ENCODE measurements around the gene FARSA.
"Not testable (repeated sequence)": the region's sequence is repeated elsewhere in the genome, so short reads cannot be mapped to it uniquely, and the experiment has no call there.

FARSA gene

GRCh38 chr19:12933287-12934072 lies at the start of gene FARSA:
FARSA (minus strand) TSS chr19:12933711; CDS start chr19:12933696, 15 bp downstream.
- peak within 1 kb of the TSS; percentile 59 for H3K27ac ChIP-seq (ENCODE audit: low read depth, low read length)
- no peaks in the 10 kb centered on the region for H3K9me3 ChIP-seq (ENCODE audit: low read length)
- peak within 1 kb of the TSS; percentile 73 for H3K9ac ChIP-seq (ENCODE audit: low read length)
- peaks cover 23% of the 10 kb centered on the region for H3K36me3 ChIP-seq (ENCODE audit: insufficient read depth, low read length)
- peaks cover 21% of the 10 kb centered on the region for H3K4me1 ChIP-seq (ENCODE audit: insufficient read depth, low read length)
- no peaks in the 10 kb centered on the region for H3K27me3 ChIP-seq (ENCODE audit: control insufficient read depth in 1 of 2, insufficient read depth in 2 of 2, low read length in 2 of 2)
- peak within 1 kb of the TSS; percentile 59 to 93 for H3K4me3 ChIP-seq (ENCODE audit: low read depth in 1 of 2, low read length in 2 of 2)

- H3K27ac ChIP-seq (ENCODE audit: low read depth, low read length), result no peak overlapping the region
- no peaks in the 10 kb centered on the region for H3K36me3 ChIP-seq (ENCODE audit: insufficient read depth, low read length)
- H3K4me1 ChIP-seq (ENCODE audit: insufficient read depth, low read length), result peaks cover 20% of the 10 kb centered on the region
- H3K9me3 ChIP-seq (ENCODE audit: low read length), result no peaks in the 10 kb centered on the region
- H3K4me3 ChIP-seq (ENCODE audit: low read depth in 1 of 2, low read length in 2 of 2), result peak overlapping the region; percentile 31 to 35
- peak overlapping the region; percentile 39 for H3K9ac ChIP-seq (ENCODE audit: low read length)
- H3K27me3 ChIP-seq (ENCODE audit: control insufficient read depth in 1 of 2, insufficient read depth in 2 of 2, low read length in 2 of 2), result no peaks in the 10 kb centered on the region
These were observed 49.6 kb upstream of the FARSA start for GRCh38 chr19:12983091-12983490.

- Histone ChIP-seq H3K36me3 (ENCODE audit: insufficient read depth, low read length) (no peaks in the 10 kb centered on the region), H3K27me3 (ENCODE audit: control insufficient read depth in 1 of 2, insufficient read depth in 2 of 2, low read length in 2 of 2) (no peaks in the 10 kb centered on the region), H3K4me1 (ENCODE audit: insufficient read depth, low read length) (peaks cover 22% of the 10 kb centered on the region), H3K9ac (ENCODE audit: low read length) (peak overlapping the region; percentile 39), H3K4me3 (ENCODE audit: low read depth in 1 of 2, low read length in 2 of 2) (no peak overlapping the region), H3K27ac (ENCODE audit: low read depth, low read length) (no peak overlapping the region), H3K9me3 (ENCODE audit: low read length) (no peaks in the 10 kb centered on the region)
These were observed 49.1 kb upstream of the FARSA start for GRCh38 chr19:12982648-12983047.

- Histone ChIP-seq H3K27ac (ENCODE audit: low read depth, low read length) (no peak overlapping the region), H3K9me3 (ENCODE audit: low read length) (no peaks in the 10 kb centered on the region), H3K36me3 (ENCODE audit: insufficient read depth, low read length) (no peaks in the 10 kb centered on the region), H3K4me3 (ENCODE audit: low read depth in 1 of 2, low read length in 2 of 2) (no peak overlapping the region), H3K9ac (ENCODE audit: low read length) (no peak overlapping the region), H3K27me3 (ENCODE audit: control insufficient read depth in 1 of 2, insufficient read depth in 2 of 2, low read length in 2 of 2) (no peaks in the 10 kb centered on the region), H3K4me1 (ENCODE audit: insufficient read depth, low read length) (peaks cover 20% of the 10 kb centered on the region)
These were observed 46.5 kb upstream of the FARSA start for GRCh38 chr19:12979974-12980373.

- not testable (repeated sequence) for H3K27ac ChIP-seq (ENCODE audit: low read depth, low read length); H3K4me3 ChIP-seq (ENCODE audit: low read depth in 1 of 2, low read length in 2 of 2); H3K4me1 ChIP-seq (ENCODE audit: insufficient read depth, low read length); H3K9me3 ChIP-seq (ENCODE audit: low read length); H3K27me3 ChIP-seq (ENCODE audit: control insufficient read depth in 1 of 2, insufficient read depth in 2 of 2, low read length in 2 of 2); H3K9ac ChIP-seq (ENCODE audit: low read length); H3K36me3 ChIP-seq (ENCODE audit: insufficient read depth, low read length)
These were observed 42.6 kb upstream of the FARSA start for GRCh38 chr19:12976109-12976508.

DNA sequence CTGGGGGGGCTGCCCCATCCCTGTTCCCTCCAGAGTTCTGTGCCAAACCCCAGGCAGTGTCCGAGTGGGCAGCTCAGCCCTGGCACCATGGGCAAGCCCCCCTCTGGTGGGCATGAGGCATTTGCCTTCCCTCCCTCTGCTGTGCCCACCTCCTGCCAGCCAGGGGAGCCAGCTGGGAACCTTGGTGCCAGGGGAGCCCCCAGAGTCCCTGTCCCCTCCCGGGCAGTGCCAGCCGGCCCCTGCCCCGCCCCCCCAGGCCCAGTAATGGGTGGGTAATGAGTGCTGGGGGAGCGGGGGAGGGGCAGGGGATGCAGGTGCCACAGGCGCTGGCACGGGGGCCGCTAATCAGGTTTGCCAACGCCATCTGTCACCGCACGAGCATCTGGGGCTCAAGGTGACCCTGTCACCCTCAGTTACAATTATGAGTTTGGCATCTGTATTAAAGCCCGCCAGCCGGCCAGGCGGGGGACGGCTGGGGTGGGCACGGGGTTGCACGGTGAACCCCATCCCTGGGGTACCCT lies 41.8 kb upstream of the FARSA start:
- H3K36me3 ChIP-seq (ENCODE audit: insufficient read depth, low read length), result no peaks in the 10 kb centered on the region
- no peaks in the 10 kb centered on the region for H3K9me3 ChIP-seq (ENCODE audit: low read length)
- H3K4me1 ChIP-seq (ENCODE audit: insufficient read depth, low read length), result peaks cover 4% of the 10 kb centered on the region
- H3K27ac ChIP-seq (ENCODE audit: low read depth, low read length), result no peak overlapping the region
- no peaks in the 10 kb centered on the region for H3K27me3 ChIP-seq (ENCODE audit: control insufficient read depth in 1 of 2, insufficient read depth in 2 of 2, low read length in 2 of 2)
- H3K4me3 ChIP-seq (ENCODE audit: low read depth in 1 of 2, low read length in 2 of 2), result no peak overlapping the region
- H3K9ac ChIP-seq (ENCODE audit: low read length), result no peak overlapping the region

DNA sequence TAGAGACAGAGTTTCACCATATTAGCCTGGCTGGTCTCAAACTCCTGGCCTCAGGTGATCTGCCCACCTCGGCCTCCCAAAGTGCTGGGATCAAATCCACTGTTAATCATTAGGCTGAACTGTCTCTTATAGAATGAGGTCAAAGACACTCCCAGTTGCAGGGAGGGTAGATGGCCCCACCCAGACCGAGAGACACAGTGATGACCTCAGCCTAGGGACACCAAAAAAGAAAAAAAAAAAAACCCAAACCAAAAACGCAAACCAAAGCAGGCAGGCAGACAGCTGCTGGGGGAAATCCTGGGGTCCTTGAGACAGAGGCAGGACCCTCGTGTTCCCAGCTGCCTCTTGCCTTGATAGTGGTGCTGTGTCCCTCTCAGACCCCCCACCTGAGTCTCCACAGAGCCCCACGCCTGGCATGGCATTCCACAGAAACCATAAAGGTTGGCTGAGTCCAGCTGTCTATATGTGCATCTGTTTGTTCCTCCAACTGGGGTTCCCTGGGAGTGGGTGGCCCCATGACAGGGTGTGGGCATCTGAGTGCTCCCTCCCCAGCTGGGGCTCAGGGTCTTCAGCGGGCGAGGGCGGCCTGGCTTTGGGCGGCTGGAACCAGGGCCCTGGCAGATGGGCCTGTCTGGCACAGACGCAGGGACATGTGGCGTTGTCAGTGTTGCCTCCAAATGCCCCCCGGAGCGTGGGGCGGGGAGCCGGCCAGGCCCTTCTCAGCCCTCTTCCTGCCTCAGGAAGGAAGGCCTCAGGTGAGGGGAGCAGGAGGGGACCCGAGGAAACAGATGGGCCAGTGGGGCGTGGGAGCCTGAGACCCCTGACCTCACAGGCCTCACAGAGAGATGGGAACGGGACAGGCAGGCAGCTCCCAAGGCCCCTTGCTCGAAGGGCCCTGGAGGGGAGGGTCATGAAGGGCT lies 41.0 kb upstream of the FARSA start:
- Histone ChIP-seq H3K4me3 (ENCODE audit: low read depth in 1 of 2, low read length in 2 of 2) (no peak overlapping the region), H3K9me3 (ENCODE audit: low read length) (no peaks in the 10 kb centered on the region), H3K27me3 (ENCODE audit: control insufficient read depth in 1 of 2, insufficient read depth in 2 of 2, low read length in 2 of 2) (no peaks in the 10 kb centered on the region), H3K36me3 (ENCODE audit: insufficient read depth, low read length) (no peaks in the 10 kb centered on the region), H3K27ac (ENCODE audit: low read depth, low read length) (no peak overlapping the region), H3K4me1 (ENCODE audit: insufficient read depth, low read length) (peaks cover 12% of the 10 kb centered on the region), H3K9ac (ENCODE audit: low read length) (no peak overlapping the region)

DNA sequence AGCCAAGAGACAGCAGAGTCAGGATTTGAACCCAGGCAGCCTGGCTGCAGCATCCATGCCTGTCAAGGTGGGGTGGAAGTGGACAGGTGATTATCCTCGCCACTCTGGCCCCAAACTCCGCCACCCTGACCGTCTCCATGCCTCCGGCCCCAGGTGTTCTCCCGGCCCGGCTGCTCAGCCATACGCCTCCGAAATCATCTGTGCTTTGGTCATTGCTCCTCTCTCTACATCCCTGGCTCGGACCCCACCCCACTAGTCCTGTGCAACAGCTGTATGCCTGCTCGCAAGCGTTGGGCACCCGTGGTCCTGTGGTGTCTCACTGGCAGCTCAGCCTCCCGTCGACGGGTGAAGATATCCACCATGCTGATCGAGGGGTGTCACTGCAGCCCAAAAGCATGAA lies 39.7 kb upstream of the FARSA start:
- Histone ChIP-seq H3K9me3 (ENCODE audit: low read length) (no peaks in the 10 kb centered on the region), H3K4me1 (ENCODE audit: insufficient read depth, low read length) (peaks cover 16% of the 10 kb centered on the region), H3K27ac (ENCODE audit: low read depth, low read length) (no peak overlapping the region), H3K9ac (ENCODE audit: low read length) (no peak overlapping the region), H3K27me3 (ENCODE audit: control insufficient read depth in 1 of 2, insufficient read depth in 2 of 2, low read length in 2 of 2) (no peaks in the 10 kb centered on the region), H3K4me3 (ENCODE audit: low read depth in 1 of 2, low read length in 2 of 2) (no peak overlapping the region), H3K36me3 (ENCODE audit: insufficient read depth, low read length) (no peaks in the 10 kb centered on the region)

DNA sequence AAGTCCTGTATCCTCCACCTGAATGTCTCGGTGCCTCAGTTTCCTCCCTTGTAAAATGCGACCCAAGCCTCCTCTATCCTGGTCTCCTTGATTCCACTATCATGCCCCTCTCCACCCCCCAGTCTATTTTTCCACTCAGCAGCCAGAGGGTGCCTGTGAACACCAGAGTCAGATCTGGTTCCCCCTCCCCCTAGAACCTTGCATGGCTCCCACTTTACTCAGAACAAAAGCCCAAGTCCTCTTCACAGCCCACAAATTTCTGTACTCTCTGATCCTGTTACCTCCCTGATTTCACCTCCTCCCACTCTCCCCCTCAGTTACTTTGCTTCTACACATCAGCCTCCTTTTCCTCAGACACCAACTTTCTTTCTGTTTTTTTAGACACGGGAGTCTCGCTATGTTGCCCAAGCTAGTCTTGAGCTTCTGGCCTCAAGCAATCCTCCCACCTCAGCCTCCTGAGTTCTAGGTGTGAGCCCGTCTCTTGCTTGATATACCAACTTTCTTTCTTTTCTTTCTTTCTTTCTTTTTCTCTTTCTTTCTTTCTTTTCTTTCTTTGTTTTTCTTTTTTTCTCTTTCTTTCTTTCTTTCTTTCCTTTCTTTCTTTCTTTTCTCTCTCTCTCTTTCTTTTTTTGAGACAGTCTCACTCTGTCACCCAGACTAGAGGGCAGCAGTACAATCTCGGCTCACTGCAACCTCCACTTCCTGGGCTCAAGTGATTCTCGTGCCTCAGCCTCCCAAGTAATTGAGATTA lies 36.7 kb upstream of the FARSA start:
- Histone ChIP-seq H3K36me3 (ENCODE audit: insufficient read depth, low read length) (no peaks in the 10 kb centered on the region), H3K4me1 (ENCODE audit: insufficient read depth, low read length) (peaks cover 13% of the 10 kb centered on the region), H3K4me3 (ENCODE audit: low read depth in 1 of 2, low read length in 2 of 2) (no peak overlapping the region), H3K27ac (ENCODE audit: low read depth, low read length) (peak overlapping the region; percentile 66), H3K27me3 (ENCODE audit: control insufficient read depth in 1 of 2, insufficient read depth in 2 of 2, low read length in 2 of 2) (no peaks in the 10 kb centered on the region), H3K9ac (ENCODE audit: low read length) (peak overlapping the region; percentile 53), H3K9me3 (ENCODE audit: low read length) (no peaks in the 10 kb centered on the region)

DNA sequence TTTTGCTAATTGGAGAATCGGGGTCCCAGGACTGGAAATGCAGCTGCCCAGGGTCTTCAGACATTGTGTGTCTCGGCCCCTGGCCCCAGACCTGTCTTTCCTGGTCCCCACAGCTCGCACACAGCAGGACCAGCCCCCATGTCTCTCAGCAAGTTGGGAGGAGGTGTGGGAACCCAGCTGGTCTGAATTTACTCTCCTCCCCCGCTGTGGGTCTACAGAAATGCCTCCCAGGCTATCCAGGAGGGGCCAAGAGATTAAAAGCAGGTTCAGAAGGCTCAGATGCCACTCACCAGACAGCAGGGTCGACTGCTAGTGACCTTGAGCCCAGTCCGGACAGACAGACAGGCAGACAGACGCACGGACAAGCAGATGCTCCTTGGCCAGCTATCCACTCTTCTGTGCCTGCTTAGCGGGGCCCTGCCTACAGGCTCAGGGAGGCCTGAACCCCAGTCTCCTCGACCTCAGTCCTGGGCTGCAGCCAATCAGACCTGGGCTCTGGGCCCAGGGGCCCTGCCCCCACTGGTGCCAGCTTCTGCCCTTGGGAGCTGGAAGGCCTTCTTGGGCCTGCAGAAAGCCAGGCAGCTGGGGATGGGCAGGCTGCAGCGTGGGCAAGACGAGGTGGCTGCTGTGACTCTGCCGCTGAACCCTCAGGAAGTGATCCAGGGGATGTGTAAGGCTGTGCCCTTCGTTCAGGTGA lies 35.9 kb upstream of the FARSA start, which contains the start of gene DAND5:
DAND5 (plus strand) TSS at position 285 of the 697 bp plus-strand sequence; CDS start at position 370, 85 bp downstream.
- Histone ChIP-seq H3K4me1 (ENCODE audit: insufficient read depth, low read length) (peaks cover 13% of the 10 kb centered on the region), H3K9me3 (ENCODE audit: low read length) (no peaks in the 10 kb centered on the region), H3K27ac (ENCODE audit: low read depth, low read length) (peak within 1 kb of the TSS; percentile 66), H3K27me3 (ENCODE audit: control insufficient read depth in 1 of 2, insufficient read depth in 2 of 2, low read length in 2 of 2) (no peaks in the 10 kb centered on the region), H3K4me3 (ENCODE audit: low read depth in 1 of 2, low read length in 2 of 2) (no peak within 1 kb of the TSS), H3K9ac (ENCODE audit: low read length) (peak within 1 kb of the TSS; percentile 53), H3K36me3 (ENCODE audit: insufficient read depth, low read length) (no peaks in the 10 kb centered on the region)

Data from muscle layer of colon (tissue), 2 donors.